Suppressor macrophage treated with lipopolysaccharide for 1 hour (primary cell): ENCODE measurements around the gene CHMP2A.

Experiments used
- DNase-seq, 3 donors: peaks; one replicate each; pipeline ENCODE4 v3.0.0-alpha.2; 2020 to 2022

The CHMP2A gene

DNA sequence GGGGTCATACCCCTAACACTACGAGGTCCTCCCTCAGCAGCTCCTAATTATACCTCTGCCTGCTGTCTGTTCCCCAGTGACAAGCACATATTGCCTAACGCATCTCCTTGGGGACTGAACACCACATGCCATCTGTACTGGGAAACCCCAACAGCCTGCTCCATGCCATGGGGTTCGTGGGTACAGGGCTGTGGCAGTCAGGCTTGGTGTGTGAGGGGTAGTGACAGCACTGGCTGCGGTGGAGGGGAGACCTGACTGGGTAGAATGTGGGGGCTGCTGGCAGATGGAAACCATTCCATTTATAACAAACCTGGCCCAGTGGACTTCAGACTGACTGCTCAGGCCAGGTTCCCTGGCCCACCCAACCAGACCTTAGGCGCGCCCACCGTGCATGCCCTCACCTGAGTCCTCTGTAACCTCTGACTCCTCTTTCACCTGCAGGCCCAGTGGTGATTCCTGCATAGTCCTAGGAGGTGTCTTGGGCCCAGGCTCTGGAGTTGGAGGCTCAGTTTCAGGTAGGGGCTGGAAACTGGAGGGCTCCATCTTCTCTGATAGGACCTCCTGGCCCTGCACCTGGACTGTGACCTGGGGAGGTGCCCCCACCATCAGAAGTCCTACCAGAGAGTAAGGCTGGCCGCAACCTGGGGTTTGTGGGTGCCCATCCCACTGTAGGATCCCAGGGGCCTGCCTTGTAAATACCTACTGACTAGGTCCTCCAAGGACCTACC is 15.2 kb upstream of the CHMP2A start:
- no peak for DNase-seq

DNA sequence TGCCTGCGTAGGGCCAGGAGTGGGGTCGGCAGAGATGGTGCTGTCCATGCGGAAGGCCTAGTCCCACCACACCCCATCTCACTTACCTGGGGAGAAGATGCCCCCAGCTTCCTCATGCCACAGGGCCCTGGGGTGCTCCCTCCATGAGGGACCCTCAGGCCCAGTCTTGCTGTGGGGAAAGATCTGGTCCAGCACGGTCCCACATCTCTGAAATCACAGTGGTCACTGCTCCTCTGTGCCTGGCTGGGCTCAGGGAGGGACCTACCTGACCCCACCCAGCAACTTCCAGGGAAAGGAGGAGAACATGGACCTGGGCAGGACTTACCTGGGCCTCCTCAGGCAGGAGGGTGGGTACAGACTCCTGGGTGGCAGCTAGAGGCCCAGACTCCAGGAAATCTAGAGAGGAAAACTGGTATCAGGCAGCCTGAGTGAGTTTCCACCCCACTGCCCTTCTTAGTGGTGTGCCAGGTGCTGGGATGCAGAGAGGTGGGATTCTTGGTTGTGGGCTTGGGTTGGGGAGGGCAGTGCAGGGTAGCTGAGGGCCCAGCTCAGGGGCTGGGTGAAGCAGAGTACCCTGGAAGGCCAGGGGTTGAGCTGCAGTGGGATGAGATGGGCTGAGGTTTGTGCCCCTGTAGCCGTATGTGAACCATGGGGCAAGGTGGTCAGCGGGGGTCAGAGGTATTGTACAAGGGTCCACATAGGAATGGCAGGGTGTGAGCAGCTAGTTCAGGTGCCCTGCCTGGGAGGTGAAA is 14.5 kb upstream of the CHMP2A start:
- DNase-seq = no peak

DNA sequence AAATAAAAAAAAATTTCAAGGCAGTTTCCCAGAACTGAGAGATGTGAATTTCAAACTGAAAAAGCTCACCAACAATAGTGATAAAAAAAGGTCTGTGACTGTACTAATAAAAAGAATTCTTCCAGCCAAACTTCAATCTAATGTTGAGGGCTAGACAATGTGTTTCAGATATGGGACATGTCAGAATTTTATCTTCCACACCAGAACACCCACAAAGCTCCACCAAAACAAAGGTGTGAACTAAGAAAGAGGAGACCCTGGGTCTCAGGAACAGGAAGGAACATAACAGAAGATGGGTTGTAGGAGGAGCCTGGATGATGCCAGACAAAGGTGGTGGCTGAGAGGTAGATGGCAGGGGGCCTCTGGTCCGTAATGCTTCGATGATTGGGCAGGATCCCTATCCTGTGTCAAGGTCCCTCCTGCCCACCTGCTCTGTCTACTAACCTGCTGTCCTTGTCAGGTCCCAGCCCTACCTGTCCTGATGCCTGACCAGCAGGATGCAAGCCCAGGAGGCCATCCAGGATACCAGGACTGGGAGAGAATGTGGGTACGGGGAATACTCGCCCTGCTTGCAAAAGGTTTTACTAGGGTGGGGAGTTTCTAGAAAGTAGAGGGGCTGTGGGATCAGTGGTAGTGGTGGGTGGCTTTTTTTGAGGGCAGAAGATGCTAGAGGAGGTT is 13.7 kb upstream of the CHMP2A start:
- no peak for DNase-seq

DNA sequence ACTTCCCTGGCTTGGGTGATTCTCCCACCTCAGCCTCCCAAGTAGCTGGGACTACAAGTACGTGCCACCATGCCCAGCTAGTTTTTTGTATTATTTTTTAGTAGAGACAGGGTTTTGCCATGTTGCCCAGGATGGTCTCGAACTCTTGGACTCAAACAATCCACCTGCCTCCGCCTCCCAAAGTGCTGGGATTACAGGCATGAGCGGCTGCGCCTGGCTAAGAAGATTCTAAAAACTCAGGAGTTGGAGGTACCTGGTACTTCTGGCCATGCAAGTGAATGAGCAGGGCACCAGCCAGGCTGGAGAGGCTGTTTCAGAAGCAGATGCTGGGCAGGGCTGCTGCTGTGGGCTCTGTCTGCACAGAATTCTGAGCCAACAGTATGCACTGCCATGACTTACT is 12.1 kb upstream of the CHMP2A start:
- DNase-seq = no peak

DNA sequence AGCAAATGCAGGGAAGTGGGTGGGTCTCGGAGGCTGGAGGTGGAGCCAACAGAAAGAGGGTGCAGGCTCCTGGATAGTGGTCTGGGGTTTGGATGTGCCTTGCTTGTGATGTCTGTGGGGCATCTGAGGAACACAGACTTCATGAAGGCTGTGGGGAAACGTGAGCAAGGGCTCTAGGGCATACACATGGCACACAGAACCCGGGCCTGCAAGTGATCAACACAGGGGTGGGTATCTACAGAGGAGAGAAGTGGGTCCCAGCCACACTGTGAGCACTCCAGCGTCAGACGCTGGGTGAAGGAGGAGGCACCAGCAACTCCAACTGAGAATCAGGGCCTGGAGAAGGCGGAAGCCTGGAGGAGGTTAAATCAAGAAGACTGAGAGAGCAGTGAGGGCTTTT is 8.9 kb upstream of the CHMP2A start:
- DNase-seq = no peak

DNA sequence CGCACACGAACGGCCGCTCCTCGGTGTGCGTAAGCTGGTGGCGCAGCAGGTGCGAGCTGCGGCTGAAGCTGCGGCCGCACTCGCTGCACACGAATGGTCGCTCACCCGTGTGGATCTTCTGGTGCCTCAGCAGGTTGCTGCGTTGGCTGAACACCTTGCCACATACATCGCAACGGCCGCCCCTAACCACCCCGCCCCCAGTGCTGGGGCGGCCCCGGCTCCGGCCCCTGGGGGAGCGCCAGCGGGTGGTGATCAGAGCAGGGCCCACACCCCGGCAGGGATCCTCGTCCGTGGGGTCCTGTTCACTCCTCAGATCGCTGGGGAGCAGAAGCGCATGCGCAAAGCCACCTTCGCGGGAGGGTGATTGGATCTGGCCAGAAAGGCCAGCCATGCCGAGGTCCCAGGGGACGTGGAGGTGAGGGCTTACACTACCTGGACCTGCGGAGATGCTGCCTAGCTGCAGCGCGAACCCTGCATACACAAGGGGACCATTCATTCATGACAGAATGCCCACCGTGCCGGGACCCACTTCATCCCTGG is 8.2 kb upstream of the CHMP2A start:
- DNase-seq = no peak

DNA sequence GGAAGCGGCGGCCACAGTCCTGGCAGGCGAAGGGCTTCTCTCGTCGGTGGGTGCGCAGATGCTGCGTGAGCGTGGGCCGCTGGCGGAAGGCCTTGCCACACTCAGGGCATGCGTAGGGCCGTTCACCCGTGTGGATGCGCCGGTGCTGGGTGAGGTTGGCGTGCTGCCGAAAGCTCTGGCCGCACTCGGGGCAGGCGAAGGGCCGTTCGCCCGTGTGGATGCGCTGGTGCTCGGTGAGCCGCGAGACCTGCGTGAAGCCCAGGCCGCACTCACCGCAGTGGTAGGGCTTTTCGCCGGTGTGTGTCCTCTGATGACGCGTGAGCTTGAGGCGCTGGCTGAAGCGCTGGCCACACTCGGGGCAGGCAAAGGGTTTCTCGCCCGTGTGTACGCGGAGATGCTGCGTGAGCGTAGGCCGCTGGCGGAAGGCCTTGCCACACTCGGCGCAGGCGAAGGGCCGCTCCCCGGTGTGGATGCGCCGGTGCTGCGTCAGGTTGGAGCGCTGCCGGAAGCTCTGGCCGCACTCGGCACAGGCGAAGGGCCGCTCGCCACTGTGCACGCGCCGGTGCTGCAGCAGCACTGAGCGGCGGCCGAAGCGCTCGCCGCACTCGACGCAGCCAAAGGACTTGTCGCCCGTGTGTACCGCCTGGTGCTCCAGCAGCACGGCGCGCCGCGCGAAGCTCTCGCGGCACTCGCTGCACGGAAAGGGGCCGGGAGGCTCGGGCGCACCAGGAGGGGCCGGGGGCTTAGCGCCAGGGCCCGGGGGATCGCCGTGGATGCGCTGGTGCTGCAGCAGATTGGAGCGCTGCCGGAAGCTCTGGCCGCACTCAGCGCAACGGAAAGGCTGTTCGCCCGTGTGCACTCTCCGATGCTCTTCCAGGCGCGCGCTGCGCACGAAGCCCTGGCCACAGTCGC is 7.5 kb upstream of the CHMP2A start:
- DNase-seq = peak in 2 of 3 donors; percentile 14 to 36

DNA sequence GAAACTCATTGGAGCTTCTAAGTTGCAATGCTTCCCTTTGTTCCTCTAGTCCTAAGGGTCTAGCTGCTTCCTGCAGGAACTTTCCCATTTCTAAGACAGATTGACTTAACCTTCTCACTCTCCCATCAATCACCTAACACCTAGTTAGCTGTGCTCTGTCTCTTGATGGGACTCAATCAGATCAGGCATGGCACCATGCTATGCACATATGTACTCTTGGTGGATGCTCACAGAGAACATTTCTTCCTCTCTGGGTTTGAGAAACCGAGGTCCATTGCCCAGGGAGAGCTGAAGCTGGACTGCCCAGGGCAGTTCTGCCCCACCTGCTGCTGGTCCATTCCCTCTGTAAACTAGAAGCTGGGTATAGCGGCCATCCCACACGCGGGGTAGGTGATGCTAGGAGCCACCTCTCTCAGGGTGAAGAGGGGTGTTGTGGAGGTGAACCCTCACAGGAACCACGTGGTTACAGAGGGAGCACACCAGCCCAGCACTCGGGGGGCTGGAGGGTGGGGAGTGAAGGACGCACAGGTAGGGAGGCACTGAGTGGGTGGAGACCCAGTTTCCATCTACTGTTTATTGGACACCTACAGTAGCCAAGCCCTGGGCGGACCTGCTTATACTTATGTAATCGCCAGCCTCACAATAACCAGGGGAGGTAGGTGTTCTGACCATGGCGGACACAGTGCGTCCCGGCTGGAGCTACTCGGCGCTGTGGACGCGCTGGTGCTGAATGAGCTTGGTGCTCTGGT is 6.6 kb upstream of the CHMP2A start:
- DNase-seq = no peak

DNA sequence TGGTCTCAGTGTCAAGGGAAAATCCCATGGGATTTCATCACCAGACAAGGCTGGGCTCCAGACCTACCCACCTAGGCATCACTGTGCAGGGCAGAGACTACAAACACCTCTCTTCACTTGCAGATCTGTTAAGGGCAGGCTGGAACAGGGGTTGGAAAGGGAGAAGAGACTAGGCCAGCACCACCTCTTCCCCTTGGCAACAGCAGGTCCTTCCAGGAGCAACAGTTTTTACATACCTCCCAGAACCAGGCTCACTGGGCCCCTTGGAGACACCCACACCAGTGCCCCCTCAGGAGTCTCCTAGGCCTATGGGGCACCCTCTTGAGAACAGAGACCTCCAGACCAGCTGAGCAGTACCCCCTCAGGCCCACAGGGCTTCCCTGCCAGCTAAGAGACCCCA is 6.0 kb upstream of the CHMP2A start:
- DNase-seq = no peak

DNA sequence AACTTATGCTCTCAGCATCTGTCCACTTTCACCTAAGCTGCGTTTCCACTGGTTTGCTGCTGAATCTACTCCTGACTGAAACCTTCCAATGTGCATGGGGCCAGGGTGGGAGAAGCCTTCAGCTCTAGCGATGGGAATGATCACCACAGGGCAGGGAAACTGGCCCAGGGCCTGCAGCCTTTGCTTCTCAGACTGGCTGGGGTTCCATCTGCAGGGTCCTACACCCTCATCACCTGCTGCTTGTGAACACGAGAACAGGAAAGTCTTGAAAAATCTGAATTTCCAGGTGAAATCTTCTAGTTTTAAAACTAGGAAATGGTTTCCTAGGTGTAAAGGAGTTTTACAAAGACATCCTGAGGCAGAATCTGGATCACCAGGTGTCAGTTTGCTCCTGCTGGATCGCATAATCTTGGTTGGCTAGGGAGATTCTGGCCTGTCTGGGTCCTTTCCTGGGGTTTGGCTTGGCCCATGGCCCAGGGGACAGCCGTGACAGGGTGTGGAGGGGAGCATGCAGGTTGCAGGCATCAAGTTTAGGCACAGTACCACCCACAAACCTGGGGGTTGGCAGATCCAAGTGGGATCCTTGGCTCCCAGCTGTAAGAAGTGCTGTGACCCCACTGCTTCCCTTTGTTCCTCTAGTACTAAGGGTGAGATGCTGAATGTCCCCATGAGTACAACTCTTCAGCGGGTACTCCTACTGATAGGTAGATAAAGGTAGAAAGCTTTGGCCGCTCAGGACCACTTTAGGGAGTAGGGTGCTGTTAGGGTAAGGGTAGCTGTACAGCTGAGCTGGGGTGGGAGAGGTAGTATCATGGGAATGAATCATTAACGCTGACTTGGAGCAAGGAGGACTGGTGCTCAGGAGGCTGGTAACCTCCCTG is 5.3 kb upstream of the CHMP2A start:
- DNase-seq = no peak

DNA sequence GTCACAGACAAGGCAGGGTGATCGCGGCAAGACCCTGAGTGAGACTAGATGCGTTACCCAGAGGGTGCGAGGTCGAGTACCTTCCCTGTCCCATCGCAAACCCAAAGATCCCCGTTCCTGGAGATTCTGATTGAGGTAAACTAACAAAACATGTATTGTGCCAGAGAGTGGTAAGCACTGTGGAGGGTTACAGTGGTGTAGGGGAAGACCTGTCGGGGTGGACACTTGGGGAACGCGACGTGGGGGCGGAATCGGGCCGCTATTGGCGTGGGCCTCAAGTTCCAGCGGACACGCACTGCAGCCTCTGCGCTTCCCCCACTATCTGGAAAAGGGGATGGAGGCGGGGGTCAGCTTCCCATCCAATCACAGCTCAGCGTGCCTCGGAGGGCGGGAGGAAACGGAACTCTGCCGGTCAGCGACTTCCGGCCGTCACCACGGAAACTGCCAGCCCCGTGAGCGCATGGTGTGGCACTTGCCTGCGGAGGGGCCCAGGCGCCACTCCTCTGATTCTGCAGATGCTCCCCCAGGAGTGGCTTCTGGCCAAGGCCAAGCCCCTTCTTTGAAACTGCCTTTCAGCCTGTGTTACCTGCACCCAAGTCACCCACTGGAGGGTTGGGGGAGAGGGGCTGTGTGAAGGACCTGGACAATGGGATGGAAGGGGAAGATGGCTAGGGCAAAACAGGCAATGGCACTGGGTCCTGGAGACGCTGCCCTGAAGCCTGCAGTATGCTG is 4.5 kb upstream of the CHMP2A start:
- peak; percentile 87 to 91 (median 89) for DNase-seq

DNA sequence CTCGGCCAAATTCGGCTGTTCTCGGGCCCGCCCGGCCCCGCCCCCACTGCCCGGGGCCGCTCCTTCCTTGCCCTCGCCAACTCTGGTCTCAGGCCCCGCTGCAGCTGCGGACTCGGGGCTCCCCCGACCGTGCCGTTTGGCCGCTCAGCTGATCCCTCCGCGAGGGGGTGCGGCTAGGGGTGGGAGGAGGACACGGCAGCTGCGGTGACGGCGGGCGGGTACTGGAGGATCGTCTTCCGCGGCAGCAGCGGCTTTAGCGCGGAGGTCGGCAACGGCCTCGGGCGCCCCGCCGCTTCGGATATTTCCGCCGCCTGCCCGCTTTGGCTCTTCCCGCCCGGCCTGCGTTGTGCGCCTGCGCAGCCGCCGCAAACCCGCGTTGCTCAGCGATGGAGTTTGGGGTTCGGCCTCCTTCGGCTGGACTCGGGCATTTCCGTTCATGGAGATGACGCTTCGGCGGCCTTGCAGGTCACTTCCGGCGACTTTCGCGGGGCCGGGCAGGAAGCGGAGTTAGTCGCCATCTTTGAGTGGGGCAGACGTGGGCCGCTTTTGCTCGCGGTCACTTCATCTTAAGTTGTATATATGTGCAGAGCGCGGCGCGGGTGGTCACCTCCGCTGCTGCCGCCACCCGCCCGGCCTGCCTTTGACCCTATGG is 3.8 kb upstream of the CHMP2A start:
- peak; percentile 99 to 100 (median 99) for DNase-seq

DNA sequence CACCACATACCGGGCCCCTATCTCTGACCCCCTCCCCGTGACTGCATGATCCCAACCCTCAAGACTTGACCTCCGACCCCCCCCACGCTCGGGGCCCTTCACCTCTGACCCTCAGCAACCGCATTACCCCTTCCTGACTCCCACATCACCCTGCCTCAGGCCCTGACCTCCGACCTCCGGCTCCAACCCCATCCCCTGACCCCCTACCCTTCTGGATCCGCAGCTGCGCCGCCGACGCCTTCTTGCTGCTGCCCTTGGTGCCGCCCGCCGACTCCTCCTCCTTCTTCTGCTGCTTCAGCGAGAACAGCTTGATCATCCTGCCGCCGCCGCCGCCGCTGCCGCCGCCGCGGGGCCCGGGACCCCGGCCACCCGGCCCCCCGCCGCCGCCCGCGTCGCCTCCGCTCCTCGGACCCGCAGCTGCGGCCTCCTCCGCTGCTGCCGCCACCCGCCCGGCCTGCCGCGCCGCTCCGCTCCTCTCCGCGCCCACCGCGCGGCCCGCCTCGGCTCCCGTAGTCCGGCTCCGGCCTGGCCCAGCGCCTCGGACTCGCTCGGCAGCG is 3.2 kb upstream of the CHMP2A start, which contains the start of gene UBE2M:
Gene UBE2M (minus strand): TSS at position 546 of the 557 bp plus-strand sequence. CDS start 230 bp downstream, at position 316.
- DNase-seq = no peak

DNA sequence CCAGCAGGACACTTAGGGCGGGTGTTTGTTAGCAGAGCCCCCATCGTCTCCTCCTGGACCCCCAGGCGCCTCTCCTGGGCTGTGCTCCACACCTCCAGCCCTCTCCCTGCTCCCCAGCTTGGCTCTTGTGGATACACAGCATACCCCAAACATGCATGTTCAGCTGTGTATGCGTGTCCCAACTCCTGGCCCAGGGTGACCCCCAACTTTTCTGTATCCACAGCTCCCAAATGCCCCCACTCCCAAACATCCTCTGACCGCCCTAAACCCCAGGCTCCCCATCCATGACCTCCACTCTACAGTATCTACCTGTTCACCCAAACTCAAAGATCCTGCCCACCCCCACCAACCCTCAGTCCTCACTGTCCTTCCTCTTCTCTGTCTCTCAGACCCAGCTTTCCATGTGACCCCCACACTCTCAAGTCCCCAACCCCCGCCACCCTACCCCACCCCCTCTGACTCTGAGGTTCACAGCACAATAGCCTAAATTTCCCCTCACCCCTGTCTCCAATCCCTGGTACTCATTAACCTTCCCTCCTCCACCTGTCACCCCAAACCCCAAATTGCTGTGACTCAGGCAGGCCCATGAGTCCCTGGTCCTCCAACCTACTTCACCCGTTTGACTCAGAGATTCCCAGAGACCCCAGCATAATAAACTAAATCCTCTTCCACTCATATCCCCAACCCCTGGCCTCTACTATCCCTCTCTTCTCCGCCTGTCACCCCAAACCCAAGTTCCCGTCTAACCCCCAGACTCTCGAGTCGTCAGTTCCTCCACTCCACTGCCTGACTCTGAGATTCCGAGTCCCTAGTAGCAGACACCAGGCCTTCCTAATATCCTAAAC is 2.5 kb upstream of the CHMP2A start:
- no peak for DNase-seq

DNA sequence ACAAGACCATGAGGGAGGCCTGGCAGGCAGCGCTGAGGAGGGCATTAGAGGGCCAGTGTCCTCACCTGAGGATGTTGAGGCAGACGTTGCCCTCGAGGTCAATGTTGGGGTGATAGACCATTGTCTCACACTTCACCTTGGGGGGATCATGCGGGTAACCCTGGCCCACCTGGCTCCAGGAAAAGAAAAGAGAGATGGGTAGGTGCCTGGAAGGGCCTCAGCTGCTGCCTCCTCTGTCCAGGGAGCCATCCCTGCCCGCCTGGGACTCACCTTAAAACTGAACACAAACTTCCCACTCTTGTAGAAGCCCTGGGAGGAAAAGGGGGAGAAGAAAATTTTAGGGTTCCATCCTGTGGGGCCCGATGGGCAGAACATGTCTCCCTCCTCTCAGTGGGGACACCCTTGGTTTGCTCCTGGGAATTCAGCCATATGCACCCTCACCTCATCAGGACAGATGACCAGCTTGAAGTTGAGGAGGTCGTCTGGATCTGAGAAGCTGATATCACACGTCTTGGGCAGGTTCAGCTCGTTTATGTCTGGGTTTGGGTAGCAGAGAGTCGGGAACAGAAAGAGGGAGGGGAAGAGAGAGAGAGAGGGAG is 1.8 kb upstream of the CHMP2A start:
- DNase-seq = no peak

DNA sequence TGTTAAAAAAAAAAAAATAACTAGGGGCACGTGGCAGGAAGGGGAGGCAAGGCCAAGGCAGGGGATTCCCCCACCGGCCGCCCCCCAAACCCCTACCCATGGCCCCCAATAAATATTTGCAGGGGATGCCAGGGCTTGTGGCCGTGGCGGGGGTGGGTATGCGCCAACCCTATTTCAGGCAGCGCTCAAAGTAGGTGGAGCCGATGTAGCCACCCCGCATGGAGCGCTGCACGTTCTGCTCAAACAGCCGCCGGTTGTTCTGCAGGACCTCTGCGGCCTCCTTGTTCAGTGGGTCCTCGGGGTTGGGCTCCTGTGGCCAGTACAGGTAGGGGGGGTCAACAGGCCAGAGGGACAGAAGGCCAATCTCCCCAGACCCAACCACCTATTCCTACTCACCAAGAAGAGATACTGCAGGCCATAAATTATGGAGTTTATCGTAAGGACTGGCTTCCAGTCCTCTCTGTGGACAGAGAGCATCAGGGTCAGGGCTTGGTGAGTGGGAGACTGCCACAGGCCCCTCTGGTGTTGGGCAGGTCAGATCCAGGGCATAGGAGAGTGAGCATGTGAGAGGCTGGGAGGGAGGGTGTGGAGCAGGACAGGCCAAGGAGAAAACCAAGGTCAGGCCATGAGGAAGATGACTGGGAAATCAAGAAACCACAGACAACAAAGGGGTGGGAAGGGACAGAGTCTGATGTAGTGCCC is 1.2 kb upstream of the CHMP2A start:
- DNase-seq = no peak

DNA sequence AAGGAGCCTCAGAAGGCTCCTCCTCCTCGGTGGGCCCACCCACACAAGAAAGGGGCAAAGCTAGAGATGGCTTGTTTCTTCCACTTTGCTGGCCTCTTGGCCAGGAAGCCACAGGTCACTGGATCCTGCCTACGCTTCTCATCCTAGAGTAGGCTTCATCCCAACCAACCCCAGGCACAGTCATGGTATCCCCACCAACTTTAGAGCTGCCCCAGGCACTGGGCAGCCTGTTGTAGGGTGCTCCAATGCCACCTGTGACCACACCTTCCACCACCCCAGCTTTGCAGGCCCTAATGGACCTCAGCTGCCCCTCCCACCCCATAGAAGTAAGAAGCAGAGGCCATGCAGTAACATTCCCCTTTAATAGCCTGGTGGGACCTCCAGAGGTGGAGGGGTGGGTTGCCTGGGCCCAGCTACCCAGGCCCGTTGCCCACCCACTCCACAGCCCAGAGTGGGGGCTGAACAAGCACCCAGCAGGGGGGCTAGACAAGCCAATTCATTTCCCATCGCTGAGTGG is 522 bp upstream of the CHMP2A start:
- no peak for DNase-seq
